Jurkat, Clone E6-1 (cell line): ENCODE results near the gene IL3.
A peak's percentile ranks its signal among the peaks of the same experiment; 100 is the strongest.

Source experiments
- DNase-seq: peaks from one replicate; pipeline ENCODE4 v3.0.0-alpha.2; 2011; ENCODE audit warnings: low read depth, low spot score
- H3K4me3 ChIP-seq: 2 replicates; pipeline ENCODE4 v1.5.1; 2011; ENCODE audit warnings: mild to moderate bottlenecking, low read length, control low read depth, moderate library complexity

Gene IL3

GRCh38 chr5:132024789-132025402 is 35.6 kb upstream of the IL3 start:
- H3K4me3 ChIP-seq, result no peak overlapping the region
- no peak for DNase-seq

GRCh38 chr5:132025403-132025971 is 35.0 kb upstream of the IL3 start:
- H3K4me3 ChIP-seq, result no peak overlapping the region
- DNase-seq, result no peak

GRCh38 chr5:132026516-132027008 is 33.9 kb upstream of the IL3 start:
- no peak overlapping the region for H3K4me3 ChIP-seq
- peak; percentile 37 for DNase-seq

GRCh38 chr5:132027027-132027426 is 33.4 kb upstream of the IL3 start:
- no peak for DNase-seq
- H3K4me3 ChIP-seq, result no peak overlapping the region

GRCh38 chr5:132029609-132030330 is 30.7 kb upstream of the IL3 start:
- H3K4me3 ChIP-seq, result no peak overlapping the region
- DNase-seq, result no peak

- H3K4me3 ChIP-seq, result no peak overlapping the region
- no peak for DNase-seq
These were observed 29.8 kb upstream of the IL3 start for GRCh38 chr5:132030610-132031009.

- no peak for DNase-seq
- H3K4me3 ChIP-seq, result no peak overlapping the region
These were observed 28.3 kb upstream of the IL3 start for GRCh38 chr5:132032196-132032595.

GRCh38 chr5:132033122-132033521 is 27.3 kb upstream of the IL3 start:
- no peak for DNase-seq
- no peak overlapping the region for H3K4me3 ChIP-seq

- DNase-seq, result no peak
- H3K4me3 ChIP-seq, result no peak overlapping the region
These were observed 23.1 kb upstream of the IL3 start for GRCh38 chr5:132037353-132037752.

- DNase-seq, result no peak
- no peak overlapping the region for H3K4me3 ChIP-seq
These were observed 16.2 kb upstream of the IL3 start for GRCh38 chr5:132044207-132044606.

GRCh38 chr5:132046880-132047299 is 13.6 kb upstream of the IL3 start:
- no peak overlapping the region for H3K4me3 ChIP-seq
- DNase-seq, result no peak

GRCh38 chr5:132049093-132049492 is 11.4 kb upstream of the IL3 start:
- DNase-seq, result no peak
- no peak overlapping the region for H3K4me3 ChIP-seq

- DNase-seq, result no peak
- no peak overlapping the region for H3K4me3 ChIP-seq
These were observed 10.9 kb upstream of the IL3 start for GRCh38 chr5:132049559-132049958.

- DNase-seq, result no peak
- no peak overlapping the region for H3K4me3 ChIP-seq
These were observed 10.3 kb upstream of the IL3 start for GRCh38 chr5:132050136-132050535.

GRCh38 chr5:132050661-132051552 is 9.5 kb upstream of the IL3 start:
- no peak for DNase-seq
- no peak overlapping the region for H3K4me3 ChIP-seq

- DNase-seq, result no peak
- no peak overlapping the region for H3K4me3 ChIP-seq
These were observed 7.9 kb upstream of the IL3 start for GRCh38 chr5:132052520-132052919.

GRCh38 chr5:132053483-132053882 is 7.0 kb upstream of the IL3 start:
- no peak overlapping the region for H3K4me3 ChIP-seq
- no peak for DNase-seq

GRCh38 chr5:132054031-132054696 is 6.3 kb upstream of the IL3 start:
- no peak for DNase-seq
- H3K4me3 ChIP-seq, result no peak overlapping the region
